Measurements from ENCODE around the gene SENP1.

DNA sequence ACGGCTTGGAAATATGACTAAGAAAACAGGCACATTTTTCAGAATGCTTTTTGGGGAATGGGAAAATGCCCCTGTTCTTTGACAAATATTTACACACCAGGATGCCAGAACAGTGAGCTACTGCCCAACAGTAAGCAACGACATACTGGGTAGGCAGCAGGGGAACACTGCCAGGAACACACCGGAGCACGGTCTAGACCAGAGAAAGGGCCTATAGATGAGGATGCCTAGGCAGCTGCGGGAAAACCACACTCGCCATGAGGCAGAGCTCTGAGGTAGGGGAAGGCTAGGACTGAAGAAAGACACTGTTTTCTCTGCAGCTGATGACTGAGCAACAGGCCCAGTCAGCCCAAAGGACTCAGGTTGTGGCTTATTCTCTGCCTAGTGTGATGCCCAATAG, 55.7 kb downstream of the SENP1 start:
- TF ChIP-seq YY1 (IDR thresholded peaks at IDR 0.05; ENCODE audit: insufficient read depth, insufficient read length) (no peak), ZNF274 (IDR thresholded peaks at IDR 0.05; ENCODE audit: low read depth, low read length) (no peak), SUZ12 (IDR thresholded peaks at IDR 0.05; ENCODE audit: extremely low read depth, insufficient read depth, insufficient read length) (no peak)

All from NT2/D1 (cell line).